Measurements from ENCODE around the gene HKDC1.

- TF ChIP-seq CTCF (IDR thresholded peaks at IDR 0.05) (no peak), POLR2A (IDR thresholded peaks at IDR 0.05) (no peak), EP300 (IDR thresholded peaks at IDR 0.05; ENCODE audit: low read depth) (no peak), POLR2AphosphoS5 (IDR thresholded peaks at IDR 0.05) (no peak)
Measured at GRCh38 chr10:69239816-69240434, 19.8 kb downstream of the HKDC1 start.
